ENCODE measurements around the gene HOXA5. TPM values are rescaled to one million over a fixed set of nuclear protein-coding genes. Genes with fewer than 3 reads are reported as not detected.

The HOXA5 gene
- total RNA-seq, 1 experiment from 2014 or later = 6.7 TPM

- Histone ChIP-seq H2AFZ (ENCODE audit: low read depth, low read length, poor library complexity, severe bottlenecking) (no peak overlapping the region), H3K4me1 (ENCODE audit: control insufficient read depth in 1 of 2, insufficient read depth in 2 of 2, low read length in 2 of 2) (peaks cover 10 to 19% of the 10 kb centered on the region in 2 experiments; a peak in 3 of 4 replicates), H4K20me1 (ENCODE audit: insufficient read depth) (no peaks in the 10 kb centered on the region), H3K79me2 (ENCODE audit: insufficient read depth, low read length) (peaks cover 25% of the 10 kb centered on the region), H3K9me2 (ENCODE audit: insufficient read depth) (no peaks in the 10 kb centered on the region), H3K27me3 (ENCODE audit: insufficient read depth, low read length) (no peaks in the 10 kb centered on the region), H3K4me3 (replicated peaks in 1 of 2; ENCODE audit: low read depth in 1 of 2, low read length in 2 of 2) (peak overlapping the region; percentile 74 to 86), H3K9ac (ENCODE audit: low read length) (peak overlapping the region; percentile 76), H3K9me3 (ENCODE audit: control insufficient read depth in 1 of 2, insufficient read depth in 1 of 2, low read depth in 1 of 2, low read length in 2 of 2) (no peaks in the 10 kb centered on the region), H3K4me2 (ENCODE audit: low read length) (peak overlapping the region; percentile 79), H3K27ac (ENCODE audit: low read depth, low read length) (no peak overlapping the region), H3K36me3 (ENCODE audit: control insufficient read depth in 1 of 2, insufficient read depth in 2 of 2, low read length in 2 of 2) (no peaks in the 10 kb centered on the region)
- no peak for ATAC-seq
- TF ChIP-seq ZNF274 (IDR thresholded peaks at IDR 0.05; ENCODE audit: low read depth, low read length) (no peak), CBX3 (IDR thresholded peaks at IDR 0.05; ENCODE audit: low read depth) (no peak)
- no peak for DNase-seq (ENCODE audit: low read depth, low spot score)
- no TSS peak for BruUV-seq (replicated peaks)
- RAD21 ChIA-PET (ENCODE audit: low non-redundant PET in 1 of 2, low total read pairs in 2 of 2, uncharacterized antibody in 2 of 2, unreplicated experiment in 2 of 2) = no interaction called here
- CTCF ChIA-PET = no interaction called here
- intact Hi-C loops (cut with micrococcal nuclease) = no loop called here
- POLR2A ChIA-PET = interaction anchor here (1.4 to 1.6 kb wide), 2 partner anchors 14 to 16 kb away, joined by 3 to 6 read pairs; no protein-coding TSS in a partner anchor
Observed at GRCh38 chr7:27097686-27098577, 45.5 kb downstream of the HOXA5 start.

GRCh38 chr7:27096768-27097514 is 46.5 kb downstream of the HOXA5 start:
- no TSS peak for BruUV-seq (replicated peaks)
- DNase-seq (ENCODE audit: low read depth, low spot score) (no peak), ATAC-seq (peak; percentile 32)
- H3K79me2 ChIP-seq (ENCODE audit: insufficient read depth, low read length) = peaks cover 25% of the 10 kb centered on the region
- no peaks in the 10 kb centered on the region for H3K27me3 ChIP-seq (ENCODE audit: insufficient read depth, low read length)
- CTCF ChIA-PET = no interaction called here
- H3K27ac ChIP-seq (ENCODE audit: low read depth, low read length) = peak overlapping the region; percentile 77
- H2AFZ ChIP-seq (ENCODE audit: low read depth, low read length, poor library complexity, severe bottlenecking) = no peak overlapping the region
- intact Hi-C loops (cut with micrococcal nuclease) = loop anchor here (1.0 kb wide), 1 partner anchor 18 kb away; no protein-coding TSS in a partner anchor
- no peaks in the 10 kb centered on the region for H3K36me3 ChIP-seq (ENCODE audit: control insufficient read depth in 1 of 2, insufficient read depth in 2 of 2, low read length in 2 of 2)
- peaks cover 10 to 19% of the 10 kb centered on the region in 2 experiments; a peak in 3 of 4 replicates for H3K4me1 ChIP-seq (ENCODE audit: control insufficient read depth in 1 of 2, insufficient read depth in 2 of 2, low read length in 2 of 2)
- H3K9me2 ChIP-seq (ENCODE audit: insufficient read depth) = no peaks in the 10 kb centered on the region
- H3K9me3 ChIP-seq (ENCODE audit: control insufficient read depth in 1 of 2, insufficient read depth in 1 of 2, low read depth in 1 of 2, low read length in 2 of 2) = no peaks in the 10 kb centered on the region
- POLR2A ChIA-PET = interaction anchor here (0.6 to 1.9 kb wide), 6 partner anchors 13 to 50 kb away, joined by 3 to 8 read pairs (median 4); no protein-coding TSS in a partner anchor
- peak overlapping the region; percentile 79 for H3K4me2 ChIP-seq (ENCODE audit: low read length)
- peak overlapping the region; percentile 76 for H3K9ac ChIP-seq (ENCODE audit: low read length)
- TF ChIP-seq EGR1 (IDR thresholded peaks at IDR 0.05; ENCODE audit: low read depth) = peak; percentile 56; the same call in 1 of the 2 replicates
- no peak for TF ChIP-seq CBX3 (IDR thresholded peaks at IDR 0.05; ENCODE audit: low read depth)
- TF ChIP-seq FOSL1 (IDR thresholded peaks at IDR 0.05; ENCODE audit: low read depth) = no peak
- TF ChIP-seq POLR2AphosphoS5 (IDR thresholded peaks at IDR 0.05; ENCODE audit: low read depth, low read length) = peak; percentile 44
- TF ChIP-seq MAX (IDR thresholded peaks at IDR 0.05) = peak; percentile 59
- no peak for TF ChIP-seq CTCF (IDR thresholded peaks at IDR 0.05 in 2 of 3, conservative IDR thresholded peaks at IDR 0.05 in 1 of 3; ENCODE audit: borderline replicate concordance in 1 of 3, insufficient read depth in 1 of 3, low read depth in 2 of 3, low read length in 2 of 3)
- TF ChIP-seq SIN3A (IDR thresholded peaks at IDR 0.05; ENCODE audit: low read depth) = peak; percentile 28; the same call in 1 of the 2 replicates
- RAD21 ChIA-PET (ENCODE audit: low non-redundant PET in 1 of 2, low total read pairs in 2 of 2, uncharacterized antibody in 2 of 2, unreplicated experiment in 2 of 2) = interaction anchor here in 1 of 2 experiments (1.3 kb wide), 1 partner anchor 18 kb away, joined by 3 read pairs; no protein-coding TSS in a partner anchor
- no peaks in the 10 kb centered on the region for H4K20me1 ChIP-seq (ENCODE audit: insufficient read depth)
- peak overlapping the region; percentile 74 to 86 for H3K4me3 ChIP-seq (replicated peaks in 1 of 2; ENCODE audit: low read depth in 1 of 2, low read length in 2 of 2)
